ENCODE results near the gene DKKL1. TPM values are rescaled to one million over a fixed set of nuclear protein-coding genes. Genes with fewer than 3 reads are reported as not detected.

DKKL1 gene
- total RNA-seq, 1 experiment from 2014 or later, result 1.0 TPM

- Histone ChIP-seq H3K27ac (ENCODE audit: low read depth, low read length) (no peak overlapping the region), H3K4me2 (ENCODE audit: low read length) (no peak overlapping the region), H3K9me3 (ENCODE audit: control insufficient read depth in 1 of 2, insufficient read depth in 1 of 2, low read depth in 1 of 2, low read length in 2 of 2) (no peaks in the 10 kb centered on the region), H3K4me3 (replicated peaks in 1 of 2; ENCODE audit: low read depth in 1 of 2, low read length in 2 of 2) (no peak overlapping the region), H3K4me1 (ENCODE audit: control insufficient read depth in 1 of 2, insufficient read depth in 2 of 2, low read length in 2 of 2) (peaks cover 0 to 5% of the 10 kb centered on the region in 2 experiments; a peak in 1 of 4 replicates), H3K9me2 (ENCODE audit: insufficient read depth) (no peaks in the 10 kb centered on the region), H3K79me2 (ENCODE audit: insufficient read depth, low read length) (no peaks in the 10 kb centered on the region), H3K36me3 (ENCODE audit: control insufficient read depth in 1 of 2, insufficient read depth in 2 of 2, low read length in 2 of 2) (no peaks in the 10 kb centered on the region), H2AFZ (ENCODE audit: low read depth, low read length, poor library complexity, severe bottlenecking) (no peak overlapping the region), H4K20me1 (ENCODE audit: insufficient read depth) (no peaks in the 10 kb centered on the region), H3K27me3 (ENCODE audit: insufficient read depth, low read length) (peaks cover 20% of the 10 kb centered on the region; the same call in 1 of the 2 replicates), H3K9ac (ENCODE audit: low read length) (no peak overlapping the region)
- ATAC-seq, result no peak
- CTCF ChIA-PET, result no interaction called here
- RAD21 ChIA-PET (ENCODE audit: low non-redundant PET in 1 of 2, low total read pairs in 2 of 2, uncharacterized antibody in 2 of 2, unreplicated experiment in 2 of 2), result interaction anchor here in 1 of 2 experiments (0.6 kb wide), 1 partner anchor 13 kb away, joined by 4 read pairs; no protein-coding TSS in a partner anchor
- POLR2A ChIA-PET, result no interaction called here
- intact Hi-C loops (cut with micrococcal nuclease), result no loop called here
- BruUV-seq (replicated peaks), result no TSS peak
- no peak for DNase-seq (ENCODE audit: low read depth, low spot score)
- TF ChIP-seq ZNF274 (IDR thresholded peaks at IDR 0.05; ENCODE audit: low read depth, low read length), result no peak
- no peak for TF ChIP-seq JUND (IDR thresholded peaks at IDR 0.05)
- no peak for TF ChIP-seq SRF (IDR thresholded peaks at IDR 0.05; ENCODE audit: low read depth)
- no peak for TF ChIP-seq POLR2A (IDR thresholded peaks at IDR 0.05; ENCODE audit: borderline replicate concordance, extremely low read depth, insufficient read depth, insufficient read length)
- no peak for TF ChIP-seq POLR2AphosphoS5 (IDR thresholded peaks at IDR 0.05; ENCODE audit: low read depth, low read length)
- no peak for TF ChIP-seq SP1 (IDR thresholded peaks at IDR 0.05; ENCODE audit: low read depth)
- TF ChIP-seq TCF7L2 (IDR thresholded peaks at IDR 0.05; ENCODE audit: borderline replicate concordance, extremely low read depth, insufficient read depth, insufficient read length), result no peak
- no peak for TF ChIP-seq MAX (IDR thresholded peaks at IDR 0.05)
- TF ChIP-seq, protein P1, sequence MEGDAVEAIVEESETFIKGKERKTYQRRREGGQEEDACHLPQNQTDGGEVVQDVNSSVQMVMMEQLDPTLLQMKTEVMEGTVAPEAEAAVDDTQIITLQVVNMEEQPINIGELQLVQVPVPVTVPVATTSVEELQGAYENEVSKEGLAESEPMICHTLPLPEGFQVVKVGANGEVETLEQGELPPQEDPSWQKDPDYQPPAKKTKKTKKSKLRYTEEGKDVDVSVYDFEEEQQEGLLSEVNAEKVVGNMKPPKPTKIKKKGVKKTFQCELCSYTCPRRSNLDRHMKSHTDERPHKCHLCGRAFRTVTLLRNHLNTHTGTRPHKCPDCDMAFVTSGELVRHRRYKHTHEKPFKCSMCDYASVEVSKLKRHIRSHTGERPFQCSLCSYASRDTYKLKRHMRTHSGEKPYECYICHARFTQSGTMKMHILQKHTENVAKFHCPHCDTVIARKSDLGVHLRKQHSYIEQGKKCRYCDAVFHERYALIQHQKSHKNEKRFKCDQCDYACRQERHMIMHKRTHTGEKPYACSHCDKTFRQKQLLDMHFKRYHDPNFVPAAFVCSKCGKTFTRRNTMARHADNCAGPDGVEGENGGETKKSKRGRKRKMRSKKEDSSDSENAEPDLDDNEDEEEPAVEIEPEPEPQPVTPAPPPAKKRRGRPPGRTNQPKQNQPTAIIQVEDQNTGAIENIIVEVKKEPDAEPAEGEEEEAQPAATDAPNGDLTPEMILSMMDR (IDR thresholded peaks at IDR 0.05 in 2 of 3, conservative IDR thresholded peaks at IDR 0.05 in 1 of 3; ENCODE audit: borderline replicate concordance in 1 of 3, insufficient read depth in 1 of 3, low read depth in 2 of 3, low read length in 2 of 3), result no peak
- no peak for TF ChIP-seq SIN3A (IDR thresholded peaks at IDR 0.05; ENCODE audit: low read depth)
- TF ChIP-seq CEBPB (IDR thresholded peaks at IDR 0.05; ENCODE audit: low read depth), result no peak
- no peak for TF ChIP-seq REST (IDR thresholded peaks at IDR 0.05; ENCODE audit: low read depth)
- no peak for TF ChIP-seq RAD21 (IDR thresholded peaks at IDR 0.05; ENCODE audit: low read depth)
- TF ChIP-seq EGR1 (IDR thresholded peaks at IDR 0.05; ENCODE audit: low read depth), result no peak
Observed at GRCh38 chr19:49417088-49417487, 53.4 kb downstream of the DKKL1 start.
